Stomach (tissue), 9 donors: ENCODE results near the gene KCNIP3. TPM values are rescaled to one million over a fixed set of nuclear protein-coding genes. Genes with fewer than 3 reads are reported as not detected.
A peak's percentile ranks its signal among the peaks of the same experiment; 100 is the strongest.

Experiments
- DNase-seq, 2 donors: peaks; one replicate each; pipeline versions ENCODE4 v3.0.0 to v3.0.0-alpha.2; 2013 to 2019
- H3K27ac ChIP-seq, 5 donors: fragments of 200-600 bp in 4 of 5; sonication (generic) in 4 of 5; one replicate each; pipeline ENCODE4 v1.5.1; 2013 to 2019; ENCODE audit warnings: mild to moderate bottlenecking in 1 of 5, moderate library complexity in 1 of 5
- H3K27me3 ChIP-seq, 3 donors: fragments of 200-600 bp; sonication (generic); one replicate each; pipeline ENCODE4 v1.5.1; 2017 to 2019; ENCODE audit warnings: mixed run types in 1 of 3
- H3K36me3 ChIP-seq, 4 donors: fragments of 200-600 bp; sonication (generic); 1 replicate in 3 of 4; 2 replicates in 1 of 4; pipeline ENCODE4 v1.5.1; 2016 to 2019
- H3K4me1 ChIP-seq, 4 donors: fragments of 200-600 bp; sonication (generic); one replicate each; pipeline ENCODE4 v1.5.1; 2016 to 2019
- H3K4me3 ChIP-seq, 4 donors: fragments of 200-600 bp; sonication (generic) in 3 of 4; one replicate each; pipeline ENCODE4 v1.5.1; 2016 to 2019; ENCODE audit warnings: mild to moderate bottlenecking in 1 of 4
- H3K9me3 ChIP-seq, 4 donors: fragments of 200-600 bp; sonication (generic); one replicate each; pipeline ENCODE4 v1.5.1; 2016 to 2019
- EP300 ChIP-seq: sonication (generic); formaldehyde crosslinking; IDR thresholded peaks from one replicate; pipeline ENCODE4 v1.6.1; 2017; ENCODE audit warnings: antibody characterized with exemption
- POLR2A ChIP-seq, 4 donors: fragments of 450-650 bp; IDR thresholded peaks; one replicate each; pipeline ENCODE4 v1.6.1; 2016; ENCODE audit warnings: antibody characterized with exemption in 4 of 4, control low read depth in 2 of 4, mild to moderate bottlenecking in 1 of 4, moderate library complexity in 1 of 4
- POLR2AphosphoS5 ChIP-seq, 3 donors: sonication (generic); formaldehyde crosslinking; IDR thresholded peaks; one replicate each; pipeline ENCODE4 v1.6.1; 2016; ENCODE audit warnings: antibody characterized with exemption in 3 of 3
- WGBS, 5 donors: extraction: QIAGEN DNeasy Blood & Tissue Kit in 3 of 5; methylation state at CpG; one replicate each; pipeline versions ENCODE4 v1.1.5 to v1.1.7; 2013 to 2018; 5-methylcytosine and 5-hydroxymethylcytosine counted together
- intact Hi-C: fragments of 100-400 bp; cut with DNase I; formaldehyde crosslinking; loops from one replicate; pipeline ENCODE4 v1.15.1; 2023; ENCODE audit warnings: low total_unique reads
- polyA plus RNA-seq, 3 donors: library from polyadenylated mRNA; stranded (reverse); fragments of 200-250 nt; gene quantifications; one replicate each; pipeline ENCODE4 v1.2.3, GENCODE V29; 2013
- total RNA-seq, 5 donors: library from RNA; depleted of rRNA; stranded (reverse); fragments of >200 nt; gene quantifications; one replicate each; pipeline versions ENCODE4 v1.1.0 to v1.2.3, GENCODE V29; 2014 to 2016
- TF ChIP-seq, protein P1 (sequence below), 7 experiments: fragments of 450-650 bp in 4 of 7; fragments of 200-600 bp in 3 of 7; sonication (generic) in 3 of 7; IDR thresholded peaks; one replicate each; pipeline ENCODE4 v1.5.1; 2016 to 2019; ENCODE audit warnings: antibody characterized with exemption in 7 of 7, control low read depth in 2 of 7, mild to moderate bottlenecking in 1 of 7
- donor health status: healthy with polysubstance abuse.
- donor health status: Bipolar disorder and iron deficiency.
- donor health status: healthy.

Gene KCNIP3
- total and polyA plus RNA-seq, 8 donors = 1.3 to 4.4 (median 2.7) TPM; not detected in 2

DNA sequence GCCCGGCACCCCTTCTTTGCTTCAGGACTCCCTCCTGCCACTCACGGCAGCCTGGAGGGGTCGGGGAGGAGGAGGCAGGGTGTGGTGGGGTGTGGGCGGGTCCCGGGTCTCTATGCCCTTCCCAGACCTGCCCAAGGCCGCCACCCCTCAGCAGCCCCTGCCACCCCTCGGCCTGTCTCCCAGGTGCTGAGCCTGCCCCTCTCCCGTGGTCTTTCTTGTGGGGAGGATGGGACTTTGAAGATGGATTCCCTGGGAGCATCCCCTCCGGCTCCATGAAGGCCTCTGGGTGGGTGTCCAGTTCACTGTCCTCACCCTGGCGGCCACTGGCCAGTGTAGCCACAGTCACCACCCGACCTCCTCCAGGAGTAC, 23.2 kb downstream of the KCNIP3 start:
- Histone ChIP-seq H3K27me3 (peaks cover 0 to 2% (median 0%) of the 10 kb centered on the region in 3 donors), H3K9me3 (no peaks in the 10 kb centered on the region), H3K27ac (no peak overlapping the region), H3K36me3 (no peaks in the 10 kb centered on the region), H3K4me3 (no peak overlapping the region), H3K4me1 (no peaks in the 10 kb centered on the region)
- no peak for TF ChIP-seq POLR2A (IDR thresholded peaks at IDR 0.05)
- 64 to 84% (median 70%) methylated on average over 9 to 11 of the region's 11 CpGs for WGBS, 5 donors
- intact Hi-C loops = no loop called here
- DNase-seq = no peak

DNA sequence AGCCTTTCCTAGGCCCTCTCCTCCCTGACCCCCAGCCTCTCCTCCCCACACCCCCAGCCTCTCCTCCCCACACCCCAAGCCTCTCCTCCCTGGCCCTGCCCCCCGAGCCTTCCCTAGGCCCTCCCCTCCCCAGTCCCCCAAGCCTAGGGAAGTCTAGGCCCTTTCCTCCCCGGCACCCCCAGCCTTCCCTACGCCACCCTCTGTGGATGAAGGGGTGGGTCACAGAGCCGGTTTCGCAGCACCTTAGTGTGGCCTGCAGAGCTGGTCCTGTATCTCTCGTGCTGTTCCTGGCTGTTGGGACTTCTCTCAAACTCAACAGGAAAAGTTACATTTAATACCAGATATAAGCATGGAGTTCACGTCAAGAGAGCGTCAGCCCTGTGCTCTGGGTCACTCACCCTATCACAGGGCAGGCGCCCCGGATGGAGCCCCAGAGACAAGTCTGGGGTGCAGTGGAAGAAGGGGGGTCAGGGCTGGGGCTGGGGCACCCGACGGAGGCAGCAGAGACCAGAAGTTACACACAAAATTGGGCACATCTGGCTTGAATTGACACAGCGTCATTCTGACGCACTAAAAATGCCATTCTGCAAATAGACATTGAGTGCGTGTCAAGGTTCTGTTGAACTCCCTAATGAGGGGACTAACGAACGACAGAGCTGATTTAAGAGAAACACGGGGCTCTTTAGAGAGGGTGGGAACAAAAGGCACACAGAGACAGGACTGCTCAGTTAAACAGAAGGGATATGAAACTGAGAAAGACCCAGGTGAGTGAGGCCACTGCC, 24.0 kb downstream of the KCNIP3 start:
- Histone ChIP-seq H3K4me1 (no peaks in the 10 kb centered on the region), H3K27me3 (no peaks in the 10 kb centered on the region), H3K27ac (no peak overlapping the region), H3K36me3 (no peaks in the 10 kb centered on the region), H3K4me3 (no peak overlapping the region), H3K9me3 (no peaks in the 10 kb centered on the region)
- TF ChIP-seq POLR2A (IDR thresholded peaks at IDR 0.05) = no peak
- TF ChIP-seq, protein P1, sequence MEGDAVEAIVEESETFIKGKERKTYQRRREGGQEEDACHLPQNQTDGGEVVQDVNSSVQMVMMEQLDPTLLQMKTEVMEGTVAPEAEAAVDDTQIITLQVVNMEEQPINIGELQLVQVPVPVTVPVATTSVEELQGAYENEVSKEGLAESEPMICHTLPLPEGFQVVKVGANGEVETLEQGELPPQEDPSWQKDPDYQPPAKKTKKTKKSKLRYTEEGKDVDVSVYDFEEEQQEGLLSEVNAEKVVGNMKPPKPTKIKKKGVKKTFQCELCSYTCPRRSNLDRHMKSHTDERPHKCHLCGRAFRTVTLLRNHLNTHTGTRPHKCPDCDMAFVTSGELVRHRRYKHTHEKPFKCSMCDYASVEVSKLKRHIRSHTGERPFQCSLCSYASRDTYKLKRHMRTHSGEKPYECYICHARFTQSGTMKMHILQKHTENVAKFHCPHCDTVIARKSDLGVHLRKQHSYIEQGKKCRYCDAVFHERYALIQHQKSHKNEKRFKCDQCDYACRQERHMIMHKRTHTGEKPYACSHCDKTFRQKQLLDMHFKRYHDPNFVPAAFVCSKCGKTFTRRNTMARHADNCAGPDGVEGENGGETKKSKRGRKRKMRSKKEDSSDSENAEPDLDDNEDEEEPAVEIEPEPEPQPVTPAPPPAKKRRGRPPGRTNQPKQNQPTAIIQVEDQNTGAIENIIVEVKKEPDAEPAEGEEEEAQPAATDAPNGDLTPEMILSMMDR (IDR thresholded peaks at IDR 0.05) = no peak
- TF ChIP-seq EP300 = no peak
- no peak for TF ChIP-seq POLR2AphosphoS5 (IDR thresholded peaks at IDR 0.05)
- 59 to 78% (median 67%) methylated on average over 18 of the region's 18 CpGs for WGBS, 5 donors
- intact Hi-C loops = no loop called here
- no peak for DNase-seq

DNA sequence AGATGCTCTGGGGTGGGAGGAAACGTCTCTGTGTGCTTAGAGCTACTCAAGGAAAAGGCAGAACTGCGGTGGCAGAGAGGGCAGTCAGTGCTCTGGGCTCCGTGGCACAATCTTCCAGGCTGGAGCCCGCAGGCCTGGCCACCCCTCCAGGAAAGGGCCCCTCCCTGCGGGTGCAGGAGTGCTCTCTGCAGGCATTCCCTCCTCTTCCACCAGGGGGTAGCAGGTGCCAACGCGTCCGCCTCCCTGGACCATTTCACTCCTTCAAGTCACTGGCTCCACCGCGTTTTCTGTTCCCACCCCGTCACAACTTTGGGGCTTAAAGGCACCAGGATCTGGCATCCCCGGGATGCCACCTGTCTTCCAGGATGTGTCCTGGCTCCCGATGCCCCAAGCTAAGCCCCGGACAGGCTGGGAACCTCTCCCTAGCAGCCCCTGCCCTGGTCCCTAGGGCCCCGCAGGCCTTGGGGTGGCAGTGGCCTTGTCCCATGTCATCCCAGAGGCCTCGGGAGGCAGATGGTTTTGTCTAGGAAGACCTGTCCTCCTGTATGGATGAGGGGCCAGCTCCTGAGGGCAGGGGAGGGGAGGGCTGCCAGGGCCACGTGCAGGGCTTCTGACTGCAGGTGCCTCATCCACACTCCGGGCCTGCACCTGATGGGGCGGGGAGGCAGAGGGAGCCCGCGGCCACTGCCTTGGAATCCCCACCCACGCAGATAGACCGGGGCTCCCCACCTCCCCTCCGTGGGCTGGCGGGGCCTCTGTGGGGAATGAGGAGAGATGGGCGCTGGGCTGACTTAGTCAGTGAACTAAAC, 26.4 kb downstream of the KCNIP3 start:
- Histone ChIP-seq H3K4me1 (no peaks in the 10 kb centered on the region), H3K27ac (no peak overlapping the region), H3K36me3 (no peaks in the 10 kb centered on the region), H3K27me3 (no peaks in the 10 kb centered on the region), H3K4me3 (no peak overlapping the region), H3K9me3 (no peaks in the 10 kb centered on the region)
- no peak for TF ChIP-seq POLR2AphosphoS5 (IDR thresholded peaks at IDR 0.05)
- TF ChIP-seq, protein P1 (IDR thresholded peaks at IDR 0.05) = peak in 5 of 7 experiments; percentile 21 to 53 (median 40)
- WGBS, 5 donors = 51 to 75% (median 72%) methylated on average over 14 to 26 of the region's 26 CpGs
- intact Hi-C loops = no loop called here
- DNase-seq = peak; percentile 36 to 38

DNA sequence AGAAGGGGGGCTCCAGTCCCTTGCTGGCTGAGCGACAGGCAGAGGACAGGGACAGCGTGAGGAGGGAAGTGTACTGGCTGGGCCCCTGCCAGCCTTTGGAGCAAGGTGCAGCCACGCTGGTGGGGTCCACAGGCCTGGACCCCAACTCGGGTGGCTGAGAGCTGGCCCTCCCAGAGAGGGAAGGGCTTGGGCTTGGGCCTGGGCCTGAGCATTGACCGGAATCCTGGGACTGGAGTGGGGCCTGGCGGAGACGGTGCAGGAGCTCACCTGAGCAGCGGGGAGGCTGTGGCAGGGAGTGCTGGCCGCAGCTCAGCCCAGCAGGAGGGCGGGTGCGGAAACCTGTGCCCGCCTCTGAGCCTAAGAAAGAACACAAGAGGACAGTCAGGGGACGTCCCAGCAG, 27.9 kb downstream of the KCNIP3 start:
- 82 to 94% (median 93%) methylated on average over 10 to 13 of the region's 13 CpGs for WGBS, 5 donors
- Histone ChIP-seq H3K4me3 (no peak overlapping the region), H3K36me3 (no peaks in the 10 kb centered on the region), H3K27me3 (no peaks in the 10 kb centered on the region), H3K27ac (no peak overlapping the region), H3K4me1 (no peaks in the 10 kb centered on the region), H3K9me3 (no peaks in the 10 kb centered on the region)
- TF ChIP-seq EP300 (no peak), POLR2AphosphoS5 (IDR thresholded peaks at IDR 0.05) (no peak), POLR2A (IDR thresholded peaks at IDR 0.05) (no peak)
- TF ChIP-seq, protein P1 (IDR thresholded peaks at IDR 0.05) = no peak
- intact Hi-C loops = no loop called here
- DNase-seq = no peak
